ENCODE data around the gene P4HA3.

The P4HA3 gene

DNA sequence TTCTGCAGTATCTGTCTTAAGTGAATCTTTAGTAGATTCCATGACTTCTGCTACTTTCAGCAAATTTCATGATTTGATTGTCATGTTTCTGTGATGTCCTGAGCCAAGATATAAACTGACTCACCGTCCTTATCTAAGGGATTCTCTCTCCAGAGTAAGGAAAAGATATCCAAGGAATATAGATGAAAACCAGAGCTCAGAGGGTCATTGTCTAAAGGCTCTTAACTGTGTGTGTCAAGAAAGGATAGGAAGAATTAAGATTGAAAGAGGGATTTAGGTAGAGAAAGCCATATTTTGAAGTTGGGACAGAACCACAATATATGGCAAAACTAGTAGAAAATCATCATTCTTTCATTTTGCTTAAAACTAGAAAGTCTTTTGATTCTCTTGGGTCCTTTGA lies 89.6 kb downstream of the P4HA3 start:
- no peaks in the 10 kb centered on the region for H3K9me3 ChIP-seq (ENCODE audit: control insufficient read depth, low read length)
- no peaks in the 10 kb centered on the region for H3K36me3 ChIP-seq (ENCODE audit: control insufficient read depth, insufficient read depth, low read length)
- no peak for DNase-seq
- no peaks in the 10 kb centered on the region for H3K4me1 ChIP-seq (ENCODE audit: control insufficient read depth, insufficient read depth, low read length, poor library complexity, severe bottlenecking)
- no peak overlapping the region for H3K4me3 ChIP-seq (ENCODE audit: insufficient read depth, low read depth, low read length, poor library complexity, severe bottlenecking)
- no peaks in the 10 kb centered on the region for H3K27me3 ChIP-seq (replicated peaks; ENCODE audit: control insufficient read depth, insufficient read depth, low read length, poor library complexity, severe bottlenecking)
- no peak overlapping the region for H3K27ac ChIP-seq (ENCODE audit: insufficient read depth, low read length, poor library complexity, severe bottlenecking)

DNA sequence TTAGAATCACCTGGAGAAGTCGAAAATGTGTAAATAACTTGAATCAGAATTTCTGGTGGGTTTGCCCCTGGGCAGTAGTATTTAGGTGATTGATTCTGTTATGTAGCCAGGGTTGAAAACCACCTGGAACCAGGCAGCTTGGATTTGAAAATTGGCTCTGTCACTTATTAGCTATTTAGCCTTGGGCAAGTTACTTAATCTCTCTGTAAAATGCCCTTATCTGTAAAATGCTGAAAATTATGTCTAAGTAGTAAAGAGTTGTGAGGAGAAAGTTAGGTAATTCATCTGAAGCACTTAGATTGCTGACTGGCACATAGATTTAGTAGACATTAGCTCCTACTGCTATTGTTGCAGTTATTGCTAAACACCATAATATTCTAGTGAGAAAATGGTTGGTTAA lies 91.1 kb downstream of the P4HA3 start:
- Histone ChIP-seq H3K4me3 (ENCODE audit: insufficient read depth, low read depth, low read length, poor library complexity, severe bottlenecking) (no peak overlapping the region), H3K27ac (ENCODE audit: insufficient read depth, low read length, poor library complexity, severe bottlenecking) (no peak overlapping the region), H3K27me3 (replicated peaks; ENCODE audit: control insufficient read depth, insufficient read depth, low read length, poor library complexity, severe bottlenecking) (no peaks in the 10 kb centered on the region), H3K9me3 (ENCODE audit: control insufficient read depth, low read length) (no peaks in the 10 kb centered on the region), H3K4me1 (ENCODE audit: control insufficient read depth, insufficient read depth, low read length, poor library complexity, severe bottlenecking) (no peaks in the 10 kb centered on the region), H3K36me3 (ENCODE audit: control insufficient read depth, insufficient read depth, low read length) (no peaks in the 10 kb centered on the region)
- DNase-seq = no peak
